ENCODE measurements around the gene PTPN21.

The PTPN21 gene

GRCh38 chr14:88476825-88477224 lies 78.0 kb downstream of the PTPN21 start:
- no peak overlapping the region for H3K4me3 ChIP-seq (ENCODE audit: low read depth, low read length)
- no peak for TF ChIP-seq CTCF (conservative IDR thresholded peaks at IDR 0.05; ENCODE audit: low read depth, low read length)

DNA sequence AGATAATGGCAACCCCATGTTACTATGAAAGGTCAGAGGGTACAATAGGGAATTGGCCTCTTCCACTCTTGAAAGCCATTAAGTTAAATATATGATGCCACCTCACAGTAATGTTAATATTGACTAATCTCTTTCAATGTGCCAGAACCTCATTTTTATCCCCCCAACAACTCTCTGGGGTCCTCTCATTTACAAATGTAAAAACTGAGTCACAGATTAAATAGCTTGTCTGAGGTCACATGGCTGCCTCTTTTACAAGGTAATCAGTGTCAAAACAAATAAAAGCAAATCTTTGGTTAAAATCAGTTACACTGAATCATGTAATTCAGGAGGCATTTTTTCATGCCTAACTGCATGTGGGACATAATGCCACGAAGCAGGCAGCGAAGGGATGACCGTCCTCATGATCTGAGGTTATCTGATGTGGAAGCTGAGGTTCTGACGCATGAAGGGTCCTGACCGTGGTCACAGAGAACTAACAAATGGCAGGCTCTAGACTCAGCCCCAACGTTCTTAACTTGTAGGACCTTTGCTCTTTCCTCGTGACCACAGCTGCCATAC lies 78.5 kb downstream of the PTPN21 start:
- no peak for TF ChIP-seq CTCF (conservative IDR thresholded peaks at IDR 0.05; ENCODE audit: low read depth, low read length)
- H3K4me3 ChIP-seq (ENCODE audit: low read depth, low read length): no peak overlapping the region
- no peak for DNase-seq (ENCODE audit: low read depth)

More at GRCh38 chr14:88476825-88477224, 78.0 kb downstream of the PTPN21 start:
- DNase-seq (ENCODE audit: low read depth): no peak

DNA sequence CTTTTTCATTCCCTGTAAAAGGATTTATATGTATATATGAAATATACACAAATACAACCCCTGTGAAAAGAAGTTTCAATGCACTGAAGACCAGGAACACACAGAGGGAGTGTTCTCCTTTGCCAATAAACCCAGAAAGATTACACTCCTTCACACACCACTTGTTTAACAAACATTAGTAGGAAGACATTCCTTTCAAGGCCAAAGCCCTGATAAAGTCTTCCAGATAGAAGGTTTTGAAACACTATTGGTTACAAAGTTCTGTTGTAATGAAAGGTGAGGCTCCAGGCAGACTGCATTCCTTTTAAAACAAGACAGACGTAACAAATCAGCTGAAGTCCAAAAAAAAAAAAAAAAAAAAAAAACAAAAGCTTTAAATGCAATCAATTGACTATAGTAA lies 81.0 kb downstream of the PTPN21 start:
- no peak overlapping the region for H3K4me3 ChIP-seq (ENCODE audit: low read depth, low read length)
- no peak for TF ChIP-seq CTCF (conservative IDR thresholded peaks at IDR 0.05; ENCODE audit: low read depth, low read length)
- DNase-seq (ENCODE audit: low read depth): peak; percentile 57

DNA sequence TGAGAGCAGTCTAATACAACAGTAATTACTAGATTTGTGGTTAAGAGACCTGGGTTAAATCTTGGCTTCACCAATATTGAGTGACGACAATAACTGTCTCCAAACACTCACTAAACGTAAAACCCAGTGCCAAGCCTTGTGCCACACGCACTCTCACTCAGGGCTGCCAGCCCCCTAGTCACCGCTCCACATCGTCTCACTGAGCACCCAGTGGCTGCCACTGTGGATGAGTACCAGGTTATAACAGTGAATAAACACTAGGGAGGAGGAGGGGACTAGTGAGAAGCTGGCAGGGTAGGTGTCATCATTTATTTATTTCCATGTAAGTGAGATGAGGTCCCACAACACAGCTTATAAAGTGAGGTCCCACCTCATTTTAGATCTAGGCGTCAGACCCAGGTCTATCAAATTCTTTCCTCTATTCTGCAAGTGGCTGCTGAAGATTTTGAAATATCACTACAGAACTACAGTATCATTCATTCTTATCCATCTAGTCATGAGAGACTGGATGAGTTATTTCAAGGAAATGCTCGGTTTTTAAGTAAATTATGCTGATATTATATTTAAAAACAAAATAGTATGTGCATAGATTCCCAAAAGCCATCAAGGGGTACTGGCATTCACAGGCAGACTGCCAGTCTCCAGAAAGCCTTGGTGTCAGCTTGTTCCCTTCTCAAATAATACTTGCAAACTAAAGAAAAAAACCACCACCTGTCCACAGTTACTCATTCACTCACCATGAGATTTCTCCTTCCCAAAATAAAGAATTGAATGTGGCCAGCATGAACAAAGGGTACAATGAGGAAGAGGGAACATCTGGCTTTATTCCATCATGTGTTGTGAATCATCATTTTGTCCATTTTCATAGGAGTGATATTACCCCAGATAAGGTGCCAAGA lies 84.0 kb downstream of the PTPN21 start:
- H3K4me3 ChIP-seq (ENCODE audit: low read depth, low read length): no peak overlapping the region
- no peak for TF ChIP-seq CTCF (conservative IDR thresholded peaks at IDR 0.05; ENCODE audit: low read depth, low read length)

GRCh38 chr14:88468406-88468805 lies 86.4 kb downstream of the PTPN21 start:
- no peak overlapping the region for H3K4me3 ChIP-seq (ENCODE audit: low read depth, low read length)
- no peak for TF ChIP-seq CTCF (conservative IDR thresholded peaks at IDR 0.05; ENCODE audit: low read depth, low read length)
- DNase-seq (ENCODE audit: low read depth): peak; percentile 79

More for the DNA sequence above, 84.0 kb downstream of the PTPN21 start:
- DNase-seq (ENCODE audit: low read depth): peak; percentile 17

DNA sequence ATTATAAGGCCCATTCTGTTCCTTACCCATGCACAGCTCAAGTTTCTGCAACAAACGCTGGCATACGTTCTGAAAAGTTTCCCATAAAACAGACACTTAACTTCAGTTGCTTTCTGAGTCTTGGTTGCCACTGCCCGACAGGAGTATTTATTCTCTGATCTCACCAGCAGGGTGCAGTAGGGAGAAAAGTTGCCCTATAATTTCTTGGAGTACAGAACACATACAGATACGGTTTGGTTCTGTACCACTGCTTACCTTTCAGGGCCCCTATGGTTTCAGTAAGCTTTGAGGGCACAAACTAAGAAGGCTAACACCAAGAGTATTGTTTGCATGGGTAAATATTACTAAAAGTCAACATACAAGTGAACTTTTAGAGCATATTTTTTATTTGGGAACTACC lies 91.5 kb downstream of the PTPN21 start:
- TF ChIP-seq CTCF (conservative IDR thresholded peaks at IDR 0.05; ENCODE audit: low read depth, low read length): peak; percentile 67
- DNase-seq (ENCODE audit: low read depth): peak; percentile 58
- H3K4me3 ChIP-seq (ENCODE audit: low read depth, low read length): no peak overlapping the region
